Esophagus (tissue), 2 donors: Measurements from ENCODE around the gene CAMKK1. TPM values are rescaled to one million over a fixed set of nuclear protein-coding genes. Genes with fewer than 3 reads are reported as not detected.
A peak's percentile ranks its signal among the peaks of the same experiment; 100 is the strongest.

Experiments used
- H3K27ac ChIP-seq, 2 donors: one replicate each; pipeline ENCODE4 v1.5.1; 2013; ENCODE audit warnings: low read depth in 2 of 2, mild to moderate bottlenecking in 2 of 2, inconsistent platforms in 1 of 2, low read length in 1 of 2, moderate library complexity in 1 of 2
- H3K27me3 ChIP-seq, 2 donors: one replicate each; pipeline ENCODE4 v1.6.1; 2013; ENCODE audit warnings: low read length in 2 of 2, control low read depth in 1 of 2, mild to moderate bottlenecking in 1 of 2; ENCODE audit not compliant: insufficient read depth in 2 of 2, control insufficient read depth in 1 of 2
- H3K36me3 ChIP-seq, 2 donors: one replicate each; pipeline ENCODE4 v1.6.1; 2013; ENCODE audit warnings: low read length in 1 of 2; ENCODE audit not compliant: control insufficient read depth in 2 of 2, insufficient read depth in 2 of 2
- H3K4me1 ChIP-seq, 2 donors: one replicate each; pipeline ENCODE4 v1.6.1; 2013; ENCODE audit warnings: low read length in 1 of 2; ENCODE audit not compliant: control insufficient read depth in 2 of 2, insufficient read depth in 2 of 2
- H3K4me3 ChIP-seq, 2 donors: one replicate each; pipeline ENCODE4 v1.5.1; 2013; ENCODE audit warnings: low read length in 2 of 2, mild to moderate bottlenecking in 2 of 2, low read depth in 1 of 2, moderate library complexity in 1 of 2
- H3K9me3 ChIP-seq, 2 donors: one replicate each; pipeline ENCODE4 v1.6.1; 2013; ENCODE audit warnings: mild to moderate bottlenecking in 2 of 2, low read depth in 1 of 2, low read length in 1 of 2, moderate library complexity in 1 of 2; ENCODE audit not compliant: control insufficient read depth in 2 of 2, insufficient read depth in 1 of 2
- WGBS, 2 donors: extraction: QIAGEN DNeasy Blood & Tissue Kit; methylation state at CpG; one replicate each; pipeline ENCODE4 v1.1.7; 2013; 5-methylcytosine and 5-hydroxymethylcytosine counted together
- polyA plus RNA-seq, 2 donors: library from polyadenylated mRNA; stranded (reverse); fragments of 200-250 nt; gene quantifications; one replicate each; pipeline ENCODE4 v1.2.3, GENCODE V29; 2013
- donor health status: healthy with polysubstance abuse.
- donor health status: Bipolar disorder and iron deficiency.

Gene CAMKK1
- polyA plus RNA-seq, 2 donors = 4.9 to 5.3 TPM

- Histone ChIP-seq H3K27ac (peak overlapping the region; percentile 14 to 62), H3K36me3 (no peaks in the 10 kb centered on the region), H3K4me3 (no peak overlapping the region), H3K4me1 (peaks cover 0 to 8% of the 10 kb centered on the region in 2 donors), H3K27me3 (no peaks in the 10 kb centered on the region), H3K9me3 (no peaks in the 10 kb centered on the region)
- WGBS, 2 donors = 57 to 67% methylated on average over 8 of the region's 8 CpGs
Measured at GRCh38 chr17:3918372-3919122, 25.7 kb upstream of the CAMKK1 start.

- Histone ChIP-seq H3K9me3 (no peaks in the 10 kb centered on the region), H3K4me1 (peaks cover 0 to 8% of the 10 kb centered on the region in 2 donors), H3K27me3 (no peaks in the 10 kb centered on the region), H3K4me3 (no peak overlapping the region), H3K36me3 (no peaks in the 10 kb centered on the region), H3K27ac (peak overlapping the region; percentile 51 to 72)
- 21 to 25% methylated on average over 11 of the region's 11 CpGs for WGBS, 2 donors
Measured at GRCh38 chr17:3917391-3917931, 24.6 kb upstream of the CAMKK1 start.

GRCh38 chr17:3916825-3917224 is 24.0 kb upstream of the CAMKK1 start:
- H3K4me1 ChIP-seq = peaks cover 0 to 8% of the 10 kb centered on the region in 2 donors
- no peaks in the 10 kb centered on the region for H3K36me3 ChIP-seq
- peak overlapping the region; percentile 4 to 72 for H3K27ac ChIP-seq
- H3K9me3 ChIP-seq = no peaks in the 10 kb centered on the region
- WGBS, 2 donors = 68 to 69% methylated on average over 10 of the region's 10 CpGs
- H3K4me3 ChIP-seq = no peak overlapping the region
- no peaks in the 10 kb centered on the region for H3K27me3 ChIP-seq

- no peaks in the 10 kb centered on the region for H3K27me3 ChIP-seq
- peak within 1 kb of the TSS; percentile 46 to 72 for H3K27ac ChIP-seq
- 72 to 74% methylated on average over 28 of the region's 28 CpGs for WGBS, 2 donors
- H3K36me3 ChIP-seq = no peaks in the 10 kb centered on the region
- H3K4me1 ChIP-seq = peaks cover 0 to 8% of the 10 kb centered on the region in 2 donors
- no peaks in the 10 kb centered on the region for H3K9me3 ChIP-seq
- peak within 1 kb of the TSS in 1 of 2 donors; percentile 28 for H3K4me3 ChIP-seq
Measured at GRCh38 chr17:3915995-3916696, 23.3 kb upstream of the CAMKK1 start, which contains the start of gene P2RX1. Gene P2RX1 (minus strand): TSS chr17:3916465. CDS start chr17:3916225, 240 bp downstream.

- WGBS, 2 donors = 68 to 74% methylated on average over 13 of the region's 13 CpGs
- H3K4me1 ChIP-seq = peaks cover 0 to 8% of the 10 kb centered on the region in 2 donors
- H3K27ac ChIP-seq = peak overlapping the region; percentile 30 to 46
- H3K27me3 ChIP-seq = no peaks in the 10 kb centered on the region
- no peaks in the 10 kb centered on the region for H3K36me3 ChIP-seq
- H3K4me3 ChIP-seq = peak overlapping the region in 1 of 2 donors; percentile 28
- no peaks in the 10 kb centered on the region for H3K9me3 ChIP-seq
Measured at GRCh38 chr17:3915581-3915994, 22.7 kb upstream of the CAMKK1 start.

GRCh38 chr17:3914312-3914670 is 21.4 kb upstream of the CAMKK1 start:
- Histone ChIP-seq H3K36me3 (no peaks in the 10 kb centered on the region), H3K4me3 (no peak overlapping the region), H3K4me1 (peaks cover 0 to 8% of the 10 kb centered on the region in 2 donors), H3K27me3 (no peaks in the 10 kb centered on the region), H3K9me3 (no peaks in the 10 kb centered on the region), H3K27ac (peak overlapping the region in 1 of 2 donors; percentile 20)
- 81 to 83% methylated on average over 10 of the region's 10 CpGs for WGBS, 2 donors

- no peaks in the 10 kb centered on the region for H3K36me3 ChIP-seq
- peak overlapping the region in 1 of 2 donors; percentile 20 for H3K27ac ChIP-seq
- H3K9me3 ChIP-seq = no peaks in the 10 kb centered on the region
- peaks cover 0 to 8% of the 10 kb centered on the region in 2 donors for H3K4me1 ChIP-seq
- H3K4me3 ChIP-seq = no peak overlapping the region
- no peaks in the 10 kb centered on the region for H3K27me3 ChIP-seq
- WGBS, 2 donors = 25 to 27% methylated on average over 17 of the region's 17 CpGs
Measured at GRCh38 chr17:3913531-3914311, 20.9 kb upstream of the CAMKK1 start.

- no peak overlapping the region for H3K4me3 ChIP-seq
- no peaks in the 10 kb centered on the region for H3K27me3 ChIP-seq
- H3K4me1 ChIP-seq = peaks cover 0 to 8% of the 10 kb centered on the region in 2 donors
- H3K36me3 ChIP-seq = no peaks in the 10 kb centered on the region
- no peak overlapping the region for H3K27ac ChIP-seq
- H3K9me3 ChIP-seq = no peaks in the 10 kb centered on the region
- WGBS, 2 donors = 90 to 99% methylated on average over 2 of the region's 2 CpGs
Measured at GRCh38 chr17:3912827-3913226, 20.0 kb upstream of the CAMKK1 start.
